Measurements from ENCODE around the gene LCLAT1. TPM values are rescaled to one million over a fixed set of nuclear protein-coding genes. Genes with fewer than 3 reads are reported as not detected.

LCLAT1 gene
- total RNA-seq, 4 donors from 2014 or later, result 11.9 to 13.5 (median 12.6) TPM

GRCh38 chr2:30582521-30582920 is 135.5 kb downstream of the LCLAT1 start:
- no peaks in the 10 kb centered on the region for H3K36me3 ChIP-seq
- intact Hi-C loops (cut with DNase I), result no loop called here
- 76 to 90% methylated on average over 2 of the region's 2 CpGs for WGBS, 2 donors

GRCh38 chr2:30583204-30583749 is 136.2 kb downstream of the LCLAT1 start:
- WGBS, 2 donors, result 93 to 99% methylated on average over 3 of the region's 3 CpGs
- Histone ChIP-seq H3K27ac (no peak overlapping the region), H3K4me1 (no peaks in the 10 kb centered on the region), H3K9me3 (no peaks in the 10 kb centered on the region), H3K27me3 (no peaks in the 10 kb centered on the region), H3K4me3 (no peak overlapping the region), H3K36me3 (no peaks in the 10 kb centered on the region)
- TF ChIP-seq CTCF (IDR thresholded peaks at IDR 0.05), result no peak
- TF ChIP-seq POLR2A (IDR thresholded peaks at IDR 0.05), result no peak
- intact Hi-C loops (cut with DNase I), result no loop called here
- no peak for DNase-seq

More at GRCh38 chr2:30582521-30582920, 135.5 kb downstream of the LCLAT1 start:
- no peak overlapping the region for H3K27ac ChIP-seq
- DNase-seq, result no peak
- TF ChIP-seq CTCF (IDR thresholded peaks at IDR 0.05) (no peak), POLR2A (IDR thresholded peaks at IDR 0.05) (no peak)
- H3K27me3 ChIP-seq, result no peaks in the 10 kb centered on the region
- no peak overlapping the region for H3K4me3 ChIP-seq
- H3K4me1 ChIP-seq, result no peaks in the 10 kb centered on the region
- no peaks in the 10 kb centered on the region for H3K9me3 ChIP-seq

GRCh38 chr2:30584116-30584515 is 137.1 kb downstream of the LCLAT1 start:
- 62 to 81% methylated on average over 4 of the region's 4 CpGs for WGBS, 2 donors
- no peaks in the 10 kb centered on the region for H3K36me3 ChIP-seq
- H3K9me3 ChIP-seq, result no peaks in the 10 kb centered on the region
- no peak overlapping the region for H3K4me3 ChIP-seq
- TF ChIP-seq CTCF (IDR thresholded peaks at IDR 0.05) (no peak), POLR2A (IDR thresholded peaks at IDR 0.05) (no peak)
- no peaks in the 10 kb centered on the region for H3K27me3 ChIP-seq
- no peaks in the 10 kb centered on the region for H3K4me1 ChIP-seq
- intact Hi-C loops (cut with DNase I), result no loop called here
- H3K27ac ChIP-seq, result no peak overlapping the region
- DNase-seq, result no peak

- DNase-seq, result no peak
- Histone ChIP-seq H3K27ac (no peak overlapping the region), H3K9me3 (no peaks in the 10 kb centered on the region), H3K36me3 (no peaks in the 10 kb centered on the region), H3K27me3 (no peaks in the 10 kb centered on the region), H3K4me3 (no peak overlapping the region), H3K4me1 (no peaks in the 10 kb centered on the region)
- intact Hi-C loops (cut with DNase I), result no loop called here
- TF ChIP-seq POLR2A (IDR thresholded peaks at IDR 0.05) (no peak), CTCF (IDR thresholded peaks at IDR 0.05) (no peak)
Measured at GRCh38 chr2:30588994-30589393, 141.9 kb downstream of the LCLAT1 start.

GRCh38 chr2:30590407-30590806 is 143.4 kb downstream of the LCLAT1 start:
- Histone ChIP-seq H3K4me3 (no peak overlapping the region), H3K27ac (no peak overlapping the region), H3K4me1 (no peaks in the 10 kb centered on the region), H3K9me3 (no peaks in the 10 kb centered on the region), H3K36me3 (no peaks in the 10 kb centered on the region), H3K27me3 (no peaks in the 10 kb centered on the region)
- intact Hi-C loops (cut with DNase I), result no loop called here
- DNase-seq, result no peak
- 84 to 90% methylated on average over 1 of the region's 1 CpG for WGBS, 2 donors
- TF ChIP-seq CTCF (IDR thresholded peaks at IDR 0.05) (no peak), POLR2A (IDR thresholded peaks at IDR 0.05) (no peak)

Data from esophagus squamous epithelium (tissue), 5 donors.